Thyroid gland (tissue), 4 donors: Measurements from ENCODE around the gene SORL1.

Experiments used
- CTCF ChIP-seq, 6 experiments: fragments of 200-600 bp in 3 of 6; fragments of 450-650 bp in 3 of 6; sonication (generic) in 3 of 6; IDR thresholded peaks; one replicate each; pipeline ENCODE4 v1.5.1; 2016 to 2019; ENCODE audit warnings: antibody characterized with exemption in 6 of 6, mild to moderate bottlenecking in 2 of 6, inconsistent platforms in 1 of 6, moderate library complexity in 1 of 6
- POLR2A ChIP-seq, 2 donors: fragments of 450-650 bp; IDR thresholded peaks; one replicate each; pipeline ENCODE4 v1.6.1; 2017; ENCODE audit warnings: antibody characterized with exemption in 2 of 2, mild to moderate bottlenecking in 2 of 2, moderate library complexity in 1 of 2

GRCh38 chr11:121603316-121603715 is 151.2 kb downstream of the SORL1 start:
- no peak for TF ChIP-seq CTCF (IDR thresholded peaks at IDR 0.05)
- no peak for TF ChIP-seq POLR2A (IDR thresholded peaks at IDR 0.05)
